Measurements from ENCODE around the gene CLRN2. TPM values are rescaled to one million over a fixed set of nuclear protein-coding genes. Genes with fewer than 3 reads are reported as not detected.
A peak's percentile ranks its signal among the peaks of the same experiment; 100 is the strongest.

Gene CLRN2
- total and polyA plus RNA-seq, 4 donors = 0.19 TPM; not detected in 3

- H3K4me3 ChIP-seq (ENCODE audit: low read depth in 1 of 3, low read length in 3 of 3) = no peak overlapping the region
- H3K27ac ChIP-seq (ENCODE audit: low read depth in 1 of 2, low read length in 2 of 2) = peak overlapping the region; percentile 52 to 60
- H3K4me1 ChIP-seq (ENCODE audit: control insufficient read depth in 4 of 4, insufficient read depth in 4 of 4, low read length in 3 of 4) = peaks cover 21 to 49% (median 39%) of the 10 kb centered on the region in 4 donors
- peak; percentile 43 for DNase-seq (ENCODE audit: low spot score)
- peaks cover 13 to 26% (median 21%) of the 10 kb centered on the region in 4 donors for H3K36me3 ChIP-seq (ENCODE audit: control insufficient read depth in 4 of 4, insufficient read depth in 3 of 4, low read depth in 1 of 4, low read length in 3 of 4)
- H3K27me3 ChIP-seq (ENCODE audit: control insufficient read depth in 4 of 4, insufficient read depth in 4 of 4, low read length in 3 of 4) = no peaks in the 10 kb centered on the region
- peak; percentile 99 for TF ChIP-seq FOXA2 (IDR thresholded peaks at IDR 0.05)
- TF ChIP-seq SP1 (IDR thresholded peaks at IDR 0.05) = peak; percentile 89
- no peak for TF ChIP-seq CTCF (IDR thresholded peaks at IDR 0.05; ENCODE audit: low read depth, low read length, missing input control)
- TF ChIP-seq TAF1 (conservative IDR thresholded peaks at IDR 0.05) = no peak
- peak; percentile 98 for TF ChIP-seq FOXA1 (IDR thresholded peaks at IDR 0.05)
- TF ChIP-seq RAD21 (IDR thresholded peaks at IDR 0.05) = peak; percentile 52 to 63
- no peak for TF ChIP-seq NR2F2 (IDR thresholded peaks at IDR 0.05)
- peak in 1 of 2 donors; percentile 41 for TF ChIP-seq GABPA (IDR thresholded peaks at IDR 0.05 in 1 of 2, conservative IDR thresholded peaks at IDR 0.05 in 1 of 2)
- TF ChIP-seq RXRA (IDR thresholded peaks at IDR 0.05) = peak; percentile 79 to 95
- TF ChIP-seq REST (IDR thresholded peaks at IDR 0.05) = peak; percentile 56
- TF ChIP-seq EGR1 (IDR thresholded peaks at IDR 0.05; ENCODE audit: low read depth in 2 of 2) = peak; percentile 25 to 53
- TF ChIP-seq ZBTB33 (IDR thresholded peaks at IDR 0.05) = peak; percentile 71
- peak; percentile 22 for TF ChIP-seq ATF3 (IDR thresholded peaks at IDR 0.05)
- TF ChIP-seq JUND (IDR thresholded peaks at IDR 0.05) = peak; percentile 39 to 76
- TF ChIP-seq YY1 (IDR thresholded peaks at IDR 0.05) = peak; percentile 81
- TF ChIP-seq HNF4G (IDR thresholded peaks at IDR 0.05) = no peak
- peak; percentile 69 to 89 for TF ChIP-seq HNF4A (conservative IDR thresholded peaks at IDR 0.05)
- peak; percentile 84 for TF ChIP-seq MAX (IDR thresholded peaks at IDR 0.05)
- 22% methylated on average over 6 of the region's 6 CpGs for WGBS
- peak overlapping the region in 1 of 2 donors; percentile 49 for H3K9ac ChIP-seq (ENCODE audit: low read depth in 1 of 2, low read length in 2 of 2)
- no peaks in the 10 kb centered on the region for H3K9me3 ChIP-seq (ENCODE audit: control insufficient read depth in 4 of 4, low read length in 3 of 4)
These were observed 24.3 kb upstream of the CLRN2 start for GRCh38 chr4:17490575-17491059.

Data from liver (tissue), 9 donors.